GM21423 (cell line): Measurements from ENCODE around the gene TMPRSS12.
"Not testable (repeated sequence)": the region's sequence is repeated elsewhere in the genome, so short reads cannot be mapped to it uniquely, and the experiment has no call there.

Experiments used
- ATAC-seq: cut with Tn5 transposase; IDR thresholded peaks from one replicate; pipeline ENCODE4 v1.9.1; 2021; ENCODE audit warnings: mild to moderate bottlenecking, moderate library complexity; ENCODE audit not compliant: unreplicated experiment

TMPRSS12 gene

GRCh38 chr12:50842637-50843493 lies at the start of gene TMPRSS12:
Gene TMPRSS12, plus strand, starts transcription at chr12:50842926. Its CDS starts 39 bp downstream, at chr12:50842965.
- ATAC-seq = no peak

- ATAC-seq = no peak
These were observed 42.8 kb upstream of the TMPRSS12 start for GRCh38 chr12:50799908-50800307.

GRCh38 chr12:50803230-50803875 lies 39.4 kb upstream of the TMPRSS12 start:
- ATAC-seq = no peak

- ATAC-seq = no peak
These were observed 36.5 kb upstream of the TMPRSS12 start for GRCh38 chr12:50806176-50806575.

GRCh38 chr12:50809131-50809530 lies 33.6 kb upstream of the TMPRSS12 start:
- not testable (repeated sequence) for ATAC-seq

GRCh38 chr12:50814921-50815320 lies 27.8 kb upstream of the TMPRSS12 start:
- not testable (repeated sequence) for ATAC-seq

- ATAC-seq = no peak
These were observed 22.5 kb upstream of the TMPRSS12 start for GRCh38 chr12:50820177-50820576.

GRCh38 chr12:50822082-50822481 lies 20.6 kb upstream of the TMPRSS12 start:
- ATAC-seq = no peak

- not testable (repeated sequence) for ATAC-seq
These were observed 19.0 kb upstream of the TMPRSS12 start for GRCh38 chr12:50823724-50824123.

GRCh38 chr12:50824914-50825313 lies 17.8 kb upstream of the TMPRSS12 start:
- no peak for ATAC-seq

GRCh38 chr12:50825372-50825838 lies 17.3 kb upstream of the TMPRSS12 start:
- ATAC-seq = no peak

- no peak for ATAC-seq
These were observed 14.6 kb upstream of the TMPRSS12 start for GRCh38 chr12:50828121-50828520.

- no peak for ATAC-seq
These were observed 13.8 kb upstream of the TMPRSS12 start for GRCh38 chr12:50828886-50829285.

GRCh38 chr12:50833801-50834200 lies 8.9 kb upstream of the TMPRSS12 start:
- ATAC-seq = not testable (repeated sequence)

GRCh38 chr12:50839042-50839441 lies 3.7 kb upstream of the TMPRSS12 start:
- ATAC-seq = no peak

- no peak for ATAC-seq
These were observed 1.8 kb upstream of the TMPRSS12 start for GRCh38 chr12:50840809-50841487.

GRCh38 chr12:50841716-50842531 lies 802 bp upstream of the TMPRSS12 start:
- ATAC-seq = no peak

GRCh38 chr12:50845021-50845647 lies 2.4 kb downstream of the TMPRSS12 start:
- no peak for ATAC-seq

- no peak for ATAC-seq
These were observed 6.2 kb downstream of the TMPRSS12 start for GRCh38 chr12:50848963-50849362.

GRCh38 chr12:50855218-50855617 lies 12.5 kb downstream of the TMPRSS12 start:
- ATAC-seq = not testable (repeated sequence)
